Fibroblast of mammary gland (primary cell): ENCODE measurements around the gene AUTS2.

Experiments used
- DNase-seq: peaks from one replicate; pipeline ENCODE4 v3.0.0-alpha.2; 2010; ENCODE audit warnings: low read depth
- H3K4me3 ChIP-seq: 2 replicates; pipeline ENCODE4 v1.5.1; 2011; ENCODE audit warnings: low read depth, mild to moderate bottlenecking, low read length, moderate library complexity; ENCODE audit not compliant: control insufficient read depth
- CTCF ChIP-seq: conservative IDR thresholded peaks from 2 replicates; pipeline ENCODE4 v1.5.1; 2011; ENCODE audit warnings: low read depth, low read length, inconsistent platforms; ENCODE audit not compliant: control insufficient read depth, insufficient read depth

Gene AUTS2

GRCh38 chr7:70620333-70621055, 1022.2 kb downstream of the AUTS2 start:
- no peak for TF ChIP-seq CTCF
- DNase-seq, result no peak

GRCh38 chr7:70621954-70622600, 1023.8 kb downstream of the AUTS2 start:
- no peak for DNase-seq
- H3K4me3 ChIP-seq, result no peak overlapping the region
- TF ChIP-seq CTCF, result no peak

More at GRCh38 chr7:70620333-70621055, 1022.2 kb downstream of the AUTS2 start:
- no peak overlapping the region for H3K4me3 ChIP-seq

GRCh38 chr7:70622936-70623335, 1024.7 kb downstream of the AUTS2 start:
- no peak for DNase-seq
- H3K4me3 ChIP-seq, result no peak overlapping the region
- no peak for TF ChIP-seq CTCF

- DNase-seq, result no peak
- no peak for TF ChIP-seq CTCF
- no peak overlapping the region for H3K4me3 ChIP-seq
Observed at GRCh38 chr7:70624500-70625103, 1026.3 kb downstream of the AUTS2 start.

GRCh38 chr7:70627461-70627860, 1029.2 kb downstream of the AUTS2 start:
- no peak overlapping the region for H3K4me3 ChIP-seq
- no peak for TF ChIP-seq CTCF
- no peak for DNase-seq

GRCh38 chr7:70630440-70630817, 1032.2 kb downstream of the AUTS2 start:
- no peak for TF ChIP-seq CTCF

More at GRCh38 chr7:70630440-70630817, 1032.2 kb downstream of the AUTS2 start:
- H3K4me3 ChIP-seq, result no peak overlapping the region
- no peak for DNase-seq
